Endothelial cell of umbilical vein (primary cell): ENCODE measurements around the gene DGLUCY. TPM values are rescaled to one million over a fixed set of nuclear protein-coding genes. Genes with fewer than 3 reads are reported as not detected.
A peak's percentile ranks its signal among the peaks of the same experiment; 100 is the strongest.

Experiments used
- BruUV-seq: library from RNA; stranded (reverse); fragments of 400-500 nt; replicated peaks from 2 replicates; lab custom pipeline; 2021; lab: Mats Ljungman, UMichigan
- CTCF ChIA-PET: fragments of 300-600, 350-600 bp; sonication (Branson Sonifier 250); formaldehyde crosslinking; loops from one replicate; lab custom pipeline; 2021; ENCODE audit warnings: antibody characterized with exemption, inconsistent platforms; lab: Charles Lee
- POLR2A ChIA-PET: fragments of 300-600, 350-600 bp; sonication (Branson Sonifier 250); formaldehyde crosslinking; loops from one replicate; lab custom pipeline; 2021; ENCODE audit warnings: antibody characterized with exemption, inconsistent platforms; lab: Charles Lee
- DNase-seq: peaks from one replicate; pipeline ENCODE4 v3.0.0-alpha.2; 2011; ENCODE audit warnings: low read depth, low spot score
- FAIRE-seq: peaks from 2 replicates; lab custom pipeline; 2011; peaks lifted over from hg19 to GRCh38; lab: Jason Lieb, UNC
- H2AFZ ChIP-seq: 2 replicates; pipeline ENCODE4 v1.6.0; 2012; ENCODE audit warnings: low read depth, low read length, control low read depth, inconsistent platforms
- H3K27ac ChIP-seq: 2 replicates; pipeline ENCODE4 v1.5.1; 2011; ENCODE audit warnings: low read depth, mild to moderate bottlenecking, control low read depth, low read length, moderate library complexity; ENCODE audit not compliant: insufficient read depth
- H3K27me3 ChIP-seq, 2 experiments: 2 replicates each; pipeline versions ENCODE4 v1.6.0 to v1.6.1; 2011; ENCODE audit warnings: low read length in 2 of 2, mixed read lengths in 1 of 2; ENCODE audit not compliant: control insufficient read depth in 2 of 2, insufficient read depth in 2 of 2
- H3K36me3 ChIP-seq, 2 experiments: 2 replicates in 1 of 2; 3 replicates in 1 of 2; pipeline ENCODE4 v1.5.1; 2011; ENCODE audit warnings: low read length in 2 of 2, mild to moderate bottlenecking in 1 of 2, moderate library complexity in 1 of 2; ENCODE audit not compliant: control insufficient read depth in 2 of 2, insufficient read depth in 2 of 2; ENCODE audit errors: extremely low read depth in 1 of 2
- H3K4me1 ChIP-seq: 3 replicates; pipeline ENCODE4 v1.5.1; 2011; ENCODE audit warnings: mild to moderate bottlenecking, low read length; ENCODE audit not compliant: control insufficient read depth, insufficient read depth; ENCODE audit errors: extremely low read depth
- H3K4me2 ChIP-seq: 2 replicates; pipeline ENCODE4 v1.6.1; 2011; ENCODE audit warnings: low read length, control low read depth, mixed read lengths; ENCODE audit not compliant: insufficient read depth
- H3K4me3 ChIP-seq, 3 experiments: fragments of 200-600 bp in 1 of 3; sonication (generic), shearing (Covaris generic) in 1 of 3; replicated peaks in 1 of 3; 2 replicates each; pipeline ENCODE4 v1.5.1; 2011 to 2016; ENCODE audit warnings: control low read depth in 3 of 3, low read length in 3 of 3, mild to moderate bottlenecking in 2 of 3, inconsistent platforms in 1 of 3, low read depth in 1 of 3, moderate library complexity in 1 of 3; ENCODE audit not compliant: insufficient read depth in 1 of 3
- H3K79me2 ChIP-seq: 2 replicates; pipeline ENCODE4 v1.6.0; 2012; ENCODE audit warnings: low read length, inconsistent platforms; ENCODE audit not compliant: control insufficient read depth, insufficient read depth
- H3K9ac ChIP-seq: replicated peaks from 2 replicates; pipeline ENCODE3; 2011; ENCODE audit warnings: low read length, control low read depth; ENCODE audit not compliant: insufficient read depth; ENCODE audit errors: extremely low read depth
- H3K9me1 ChIP-seq: replicated peaks from 3 replicates; pipeline ENCODE4 v1.6.0; 2011; ENCODE audit warnings: mild to moderate bottlenecking, low read length; ENCODE audit not compliant: control insufficient read depth, insufficient read depth; ENCODE audit errors: extremely low read depth
- H3K9me3 ChIP-seq: replicated peaks from 2 replicates; pipeline ENCODE4 v1.5.1; 2012; ENCODE audit warnings: low read length, inconsistent platforms; ENCODE audit not compliant: control insufficient read depth, insufficient read depth
- H4K20me1 ChIP-seq: replicated peaks from 2 replicates; pipeline ENCODE3; 2011; ENCODE audit warnings: mild to moderate bottlenecking, low read length; ENCODE audit not compliant: control insufficient read depth, insufficient read depth; ENCODE audit errors: extremely low read depth
- FOS ChIP-seq: IDR thresholded peaks from 2 replicates; pipeline ENCODE4 v1.6.1; 2011; ENCODE audit warnings: mild to moderate bottlenecking, low read length, moderate library complexity, borderline replicate concordance; ENCODE audit not compliant: insufficient read depth
- GATA2 ChIP-seq: IDR thresholded peaks from 2 replicates; pipeline ENCODE4 v1.7.0; 2011; ENCODE audit warnings: low read depth, mild to moderate bottlenecking, moderate library complexity, mixed read lengths, low read length; ENCODE audit not compliant: insufficient read length, insufficient read depth
- JUN ChIP-seq: IDR thresholded peaks from 2 replicates; pipeline ENCODE4 v1.6.1; 2011; ENCODE audit warnings: borderline replicate concordance, low read depth; ENCODE audit not compliant: insufficient read length, insufficient read depth
- MYC ChIP-seq: IDR thresholded peaks from one replicate; pipeline ENCODE4 v1.6.1; 2011; ENCODE audit warnings: mild to moderate bottlenecking, low read depth, low read length
- POLR2A ChIP-seq: IDR thresholded peaks from 2 replicates; pipeline ENCODE4 v1.6.1; 2012; ENCODE audit warnings: low read depth, mild to moderate bottlenecking, control low read depth, low read length
- POLR2AphosphoS5 ChIP-seq: IDR thresholded peaks from 2 replicates; pipeline ENCODE4 v1.6.1; 2012; ENCODE audit warnings: low read depth, mild to moderate bottlenecking, control low read depth, low read length, moderate library complexity; ENCODE audit not compliant: insufficient read depth
- dilution Hi-C: fragments of 300-500 bp; cut with MboI; formaldehyde crosslinking; loops from one replicate; pipeline ENCODE4 v1.15.0; 2019; ENCODE audit warnings: low sequenced_read_pairs; ENCODE audit not compliant: extremely low pct_ligation_motif_present
- intact Hi-C: fragments of 100-400 bp; cut with micrococcal nuclease; formaldehyde crosslinking; loops from one replicate; pipeline ENCODE4 v1.10.0; 2022
- polyA plus RNA-seq, 4 experiments: library from polyadenylated mRNA; depleted of rRNA in 3 of 4; stranded (reverse) in 3 of 4; unstranded in 1 of 4; fragments of >200 nt; gene quantifications; 2 replicates each; pipeline versions ENCODE4 v1.2.1 to v1.2.3, GENCODE V29; 2011 to 2012; ENCODE audit warnings: missing spikeins in 1 of 4
- total RNA-seq: library from RNA; stranded (reverse); gene quantifications from 2 replicates; pipeline ENCODE4 v1.2.3, GENCODE V29; 2021
- TF ChIP-seq, protein P1 (sequence below): IDR thresholded peaks from 2 replicates; pipeline ENCODE4 v1.6.1; 2011; ENCODE audit not compliant: insufficient read depth, insufficient read length
- TF ChIP-seq, protein P2 (sequence below), 2 donors: IDR thresholded peaks; 1 replicate in 1 of 2; 2 replicates in 1 of 2; pipeline ENCODE4 v1.5.1; 2011; ENCODE audit warnings: low read length in 2 of 2, mild to moderate bottlenecking in 2 of 2, moderate library complexity in 2 of 2, control low read depth in 1 of 2, inconsistent platforms in 1 of 2, low read depth in 1 of 2; ENCODE audit not compliant: insufficient read depth in 1 of 2; ENCODE audit errors: extremely low read depth in 1 of 2

Gene DGLUCY
- total and polyA plus RNA-seq, 2 donors (not counting 3 experiments of a cell fraction or from before 2014, with no cell fraction given): 40.9 to 65.6 TPM

DNA sequence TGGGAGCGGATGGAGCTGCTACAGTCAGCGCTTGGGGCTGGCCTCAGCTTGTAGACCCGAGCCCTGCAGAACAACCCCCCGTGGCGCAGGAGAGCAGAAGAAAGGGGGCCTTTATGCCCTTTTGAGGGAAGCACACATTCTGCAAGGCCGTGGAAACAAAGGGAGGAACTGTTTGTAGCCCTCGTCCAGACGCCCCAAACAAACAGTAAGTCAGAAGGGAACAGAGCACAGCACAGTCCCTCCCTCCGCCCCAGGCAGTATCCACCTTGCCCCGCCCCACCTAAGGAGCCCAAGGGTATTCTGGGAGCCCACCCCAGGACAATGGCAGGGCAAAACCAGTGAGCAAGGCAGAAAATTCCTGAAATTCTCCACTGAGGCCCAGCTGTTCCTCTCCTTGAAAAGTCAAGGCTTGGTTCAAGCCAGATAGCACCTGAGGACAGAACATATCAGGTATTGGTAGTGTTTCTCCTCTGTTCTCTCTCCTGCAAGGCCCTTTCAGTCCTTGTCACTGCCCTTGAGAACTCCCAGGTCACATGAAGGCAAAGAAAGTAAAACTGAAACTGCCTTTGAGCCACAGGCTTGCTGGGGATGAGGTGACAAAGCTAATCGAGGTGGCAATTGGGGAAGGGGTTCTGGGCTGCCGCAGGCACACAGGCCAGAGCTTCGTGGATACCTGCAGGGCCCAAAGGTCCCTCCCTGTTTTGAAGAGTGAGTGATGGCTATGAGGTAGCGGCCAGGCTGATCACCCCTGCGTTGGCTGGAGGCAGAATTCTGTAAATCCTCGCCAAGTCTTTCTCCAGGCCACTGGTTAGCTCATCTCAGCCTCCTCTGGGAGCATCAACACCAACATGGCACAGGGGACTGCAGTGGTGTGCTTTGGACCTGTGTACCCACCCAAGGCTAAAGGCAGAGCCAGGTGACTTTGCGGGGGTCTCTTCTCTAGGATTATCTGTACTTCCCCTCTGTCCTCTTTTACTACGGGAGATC is 499 bp downstream of the DGLUCY start:
- FAIRE-seq (peak; percentile 87), DNase-seq (peak; percentile 91)
- Histone ChIP-seq H3K36me3 (no peaks in the 10 kb centered on the region), H3K4me3 (peak overlapping the region; percentile 25 to 66 (median 31)), H3K9me3 (no peaks in the 10 kb centered on the region), H3K4me1 (peaks cover 42% of the 10 kb centered on the region), H2AFZ (peak overlapping the region; percentile 8), H3K79me2 (peaks cover 12% of the 10 kb centered on the region), H3K9me1 (no peaks in the 10 kb centered on the region), H3K27me3 (no peaks in the 10 kb centered on the region), H3K27ac (peak overlapping the region; percentile 79), H3K9ac (peak overlapping the region; percentile 79), H3K4me2 (peak overlapping the region; percentile 88), H4K20me1 (no peaks in the 10 kb centered on the region)
- POLR2A ChIA-PET: interaction anchor here (0.7 kb wide), 1 partner anchor 54 kb away, joined by 3 read pairs; the partner anchor contains the start of gene RPS6KA5
- TSS peak; percentile 95 for BruUV-seq
- dilution Hi-C loops: no loop called here
- TF ChIP-seq GATA2 (no peak), MYC (peak; percentile 94), POLR2A (peak; percentile 68), FOS (no peak), POLR2AphosphoS5 (peak; percentile 70), JUN (no peak)
- TF ChIP-seq, protein P1, sequence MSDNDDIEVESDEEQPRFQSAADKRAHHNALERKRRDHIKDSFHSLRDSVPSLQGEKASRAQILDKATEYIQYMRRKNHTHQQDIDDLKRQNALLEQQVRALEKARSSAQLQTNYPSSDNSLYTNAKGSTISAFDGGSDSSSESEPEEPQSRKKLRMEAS: peak; percentile 28
- TF ChIP-seq, protein P2, sequence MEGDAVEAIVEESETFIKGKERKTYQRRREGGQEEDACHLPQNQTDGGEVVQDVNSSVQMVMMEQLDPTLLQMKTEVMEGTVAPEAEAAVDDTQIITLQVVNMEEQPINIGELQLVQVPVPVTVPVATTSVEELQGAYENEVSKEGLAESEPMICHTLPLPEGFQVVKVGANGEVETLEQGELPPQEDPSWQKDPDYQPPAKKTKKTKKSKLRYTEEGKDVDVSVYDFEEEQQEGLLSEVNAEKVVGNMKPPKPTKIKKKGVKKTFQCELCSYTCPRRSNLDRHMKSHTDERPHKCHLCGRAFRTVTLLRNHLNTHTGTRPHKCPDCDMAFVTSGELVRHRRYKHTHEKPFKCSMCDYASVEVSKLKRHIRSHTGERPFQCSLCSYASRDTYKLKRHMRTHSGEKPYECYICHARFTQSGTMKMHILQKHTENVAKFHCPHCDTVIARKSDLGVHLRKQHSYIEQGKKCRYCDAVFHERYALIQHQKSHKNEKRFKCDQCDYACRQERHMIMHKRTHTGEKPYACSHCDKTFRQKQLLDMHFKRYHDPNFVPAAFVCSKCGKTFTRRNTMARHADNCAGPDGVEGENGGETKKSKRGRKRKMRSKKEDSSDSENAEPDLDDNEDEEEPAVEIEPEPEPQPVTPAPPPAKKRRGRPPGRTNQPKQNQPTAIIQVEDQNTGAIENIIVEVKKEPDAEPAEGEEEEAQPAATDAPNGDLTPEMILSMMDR (IDR thresholded peaks at IDR 0.05; ENCODE audit: extremely low read depth in 1 of 2, insufficient read depth in 1 of 2, low read depth in 1 of 2, low read length in 2 of 2): no peak
- CTCF ChIA-PET: interaction anchor here (0.7 to 3.4 kb wide), 8 partner anchors 22 to 1855 kb away, joined by 3 to 26 read pairs (median 10); partner anchors contain the start of gene RPS6KA5
- intact Hi-C loops: loop anchor here (1.0 to 2.0 kb wide), 2 partner anchors 54 to 58 kb away; partner anchors contain the start of gene RPS6KA5
